ENCODE measurements around the gene PDE4D.

Gene PDE4D

DNA sequence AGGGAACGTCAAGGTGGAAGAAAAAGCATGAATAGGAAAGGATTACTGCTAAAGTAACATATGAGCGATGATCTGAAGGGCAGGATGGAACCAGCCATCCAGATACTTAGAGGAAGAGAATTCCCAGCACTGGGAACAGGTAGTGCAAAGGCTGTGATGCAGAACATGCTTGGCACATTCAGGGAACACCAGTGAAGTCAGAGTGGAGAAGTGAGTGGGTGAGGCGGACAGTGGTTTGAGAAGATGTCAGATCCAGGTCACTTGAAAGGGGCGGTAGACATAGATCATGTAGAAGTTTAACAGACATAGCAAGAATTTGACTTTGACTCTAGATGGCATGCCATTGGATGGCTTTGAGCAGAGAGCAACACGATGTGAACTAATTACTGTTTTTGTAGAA lies 374.2 kb downstream of the PDE4D start:
- DNase-seq (ENCODE audit: low read depth in 2 of 2), result no peak

DNA sequence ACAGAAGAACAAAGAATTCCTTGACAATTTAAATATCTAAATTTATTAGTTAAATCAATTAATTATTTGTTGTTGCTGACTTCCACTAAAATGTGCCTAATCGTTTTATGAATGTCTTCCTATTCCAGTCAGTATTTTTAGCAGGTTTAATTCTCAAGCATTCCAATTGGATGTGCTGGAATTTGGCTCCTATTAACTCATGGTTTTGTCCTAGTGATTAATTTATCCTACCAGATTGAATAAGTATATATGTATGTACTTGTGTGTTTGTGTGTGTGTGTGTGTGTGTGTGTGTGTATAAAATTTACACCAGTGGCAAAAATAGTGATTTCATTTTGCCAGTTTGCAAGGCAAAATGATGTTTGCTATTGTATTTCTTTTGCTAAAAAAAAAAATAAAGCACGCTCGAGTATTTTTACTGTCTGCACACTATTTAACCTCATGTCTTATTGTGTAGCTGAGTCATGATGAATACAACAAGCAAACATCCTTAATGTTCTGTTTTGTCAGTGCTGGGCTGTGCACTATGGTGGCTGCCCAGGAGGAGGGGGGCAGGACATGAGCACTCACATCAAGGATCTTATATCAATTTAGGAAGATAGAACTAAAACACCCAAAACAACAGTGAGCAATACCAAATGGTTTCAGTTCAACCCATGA lies 375.5 kb downstream of the PDE4D start:
- no peak for DNase-seq (ENCODE audit: low read depth in 2 of 2)

DNA sequence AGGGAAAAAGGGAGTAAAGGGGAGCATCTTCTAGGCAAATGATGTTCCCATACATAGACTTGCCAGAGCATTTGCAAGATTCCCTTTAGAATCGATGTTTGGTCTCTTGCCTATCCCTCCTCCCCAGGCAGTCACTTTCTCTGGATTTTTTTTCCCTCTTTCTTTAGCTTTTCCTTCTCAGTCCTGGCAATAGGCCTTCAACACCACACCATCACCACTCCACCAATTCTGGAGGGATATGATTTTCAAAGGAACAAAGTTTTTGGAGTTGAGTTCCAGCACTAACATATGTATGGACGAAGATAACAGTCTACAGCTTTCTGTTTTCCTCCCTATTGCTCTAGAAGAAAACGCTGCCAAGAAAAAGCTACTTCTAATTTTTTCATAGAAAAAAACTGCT lies 377.4 kb downstream of the PDE4D start:
- no peak for DNase-seq (ENCODE audit: low read depth in 2 of 2)

DNA sequence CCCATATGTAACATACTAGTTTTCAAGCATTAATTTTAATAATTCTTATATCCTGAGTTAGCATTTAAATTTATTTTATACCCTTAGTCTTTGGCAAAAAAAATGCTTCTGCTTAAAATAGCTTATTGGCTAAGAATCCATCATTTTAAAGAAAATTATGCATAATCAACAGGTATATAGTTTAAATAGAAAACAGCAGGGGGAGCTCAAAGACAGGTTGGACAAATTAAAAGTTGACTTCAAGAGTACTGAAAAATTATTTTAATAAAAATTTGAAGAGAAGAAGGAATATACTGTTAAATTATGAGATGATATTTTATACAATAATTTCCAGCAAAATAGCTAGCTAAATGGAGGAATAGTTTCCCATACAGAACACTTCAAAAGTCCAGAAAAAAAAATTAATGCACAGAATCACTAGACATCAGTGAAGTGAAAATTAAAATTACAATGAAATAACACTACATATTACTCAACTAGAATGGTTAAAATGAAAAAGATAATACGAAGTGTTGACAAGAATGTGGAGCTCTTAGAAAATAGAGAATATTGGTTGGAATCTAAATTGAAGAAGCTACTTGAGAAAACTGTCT lies 387.1 kb downstream of the PDE4D start:
- DNase-seq (ENCODE audit: low read depth in 2 of 2), result no peak

DNA sequence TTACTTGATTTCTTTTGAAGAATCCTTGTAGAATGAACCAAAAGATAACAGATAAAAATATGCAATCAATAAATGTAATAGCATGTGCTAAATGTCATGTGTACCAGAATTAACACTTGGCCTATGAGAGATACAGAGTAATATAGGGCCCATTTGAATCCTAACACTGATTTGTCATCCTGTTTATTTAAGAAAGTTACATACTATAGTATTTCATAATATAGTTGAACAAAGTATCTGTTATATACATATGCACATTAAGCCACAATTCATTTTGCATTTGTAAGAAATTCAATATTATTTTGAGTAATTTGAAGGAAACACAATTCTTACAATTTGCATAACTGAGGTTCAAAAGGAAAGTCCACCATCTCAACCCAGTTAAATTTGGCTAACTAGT lies 389.5 kb downstream of the PDE4D start:
- DNase-seq (ENCODE audit: low read depth in 2 of 2), result no peak

DNA sequence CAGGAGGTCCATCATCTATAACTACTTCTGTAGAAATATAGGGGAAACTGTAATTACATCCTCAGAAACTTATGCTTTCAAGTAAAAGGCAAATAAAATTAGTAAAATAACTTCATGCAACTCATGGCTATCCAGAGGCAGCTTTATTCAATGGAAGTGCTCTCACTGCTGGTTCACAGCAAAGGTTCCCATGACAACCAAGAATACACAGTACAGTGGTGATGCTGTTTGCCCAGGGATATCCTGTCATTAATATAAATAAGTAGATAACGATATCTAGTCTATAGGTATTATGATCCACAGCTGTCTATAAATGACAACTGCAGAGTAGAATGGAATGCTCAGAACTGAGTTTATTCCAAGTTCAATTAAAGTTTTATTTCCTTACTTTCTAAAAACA lies 390.3 kb downstream of the PDE4D start:
- no peak for DNase-seq (ENCODE audit: low read depth in 2 of 2)

DNA sequence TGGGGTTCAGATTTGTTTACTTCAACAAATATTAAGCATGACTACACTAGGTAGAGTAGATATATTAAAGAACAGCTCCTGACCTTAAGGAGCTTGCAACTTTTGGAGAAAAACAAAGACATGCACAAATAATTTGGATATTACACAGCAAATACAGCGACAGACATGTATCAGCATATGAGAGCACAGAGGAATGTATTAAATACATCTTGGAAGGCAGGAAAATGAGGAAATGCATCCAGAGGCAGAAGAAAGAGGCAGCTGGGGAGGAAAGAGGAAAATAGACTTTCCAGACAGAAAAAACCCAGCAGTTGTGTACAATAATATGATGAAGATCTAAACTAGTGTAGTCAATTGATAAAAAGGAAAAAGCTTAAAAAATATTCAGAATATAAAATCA lies 392.2 kb downstream of the PDE4D start:
- DNase-seq (ENCODE audit: low read depth in 2 of 2), result no peak

DNA sequence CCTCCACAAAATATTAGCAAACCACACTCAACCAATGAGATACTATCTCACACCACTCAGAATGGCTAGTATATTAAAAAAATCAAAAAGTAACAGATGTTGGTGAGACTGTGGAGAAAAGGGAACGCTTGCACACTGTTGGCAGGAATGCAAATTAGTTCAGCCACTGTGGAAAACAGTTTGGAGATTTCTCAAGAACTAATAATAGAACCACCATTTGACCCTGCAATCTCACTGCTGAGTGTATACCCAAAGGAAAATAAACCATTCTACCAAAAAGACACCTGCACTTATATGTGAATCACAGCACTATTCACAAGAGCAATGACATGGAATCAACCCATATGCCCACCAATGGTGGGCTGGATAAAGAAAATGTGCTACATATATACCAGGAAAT lies 393.5 kb downstream of the PDE4D start:
- DNase-seq (ENCODE audit: low read depth in 2 of 2), result no peak

DNA sequence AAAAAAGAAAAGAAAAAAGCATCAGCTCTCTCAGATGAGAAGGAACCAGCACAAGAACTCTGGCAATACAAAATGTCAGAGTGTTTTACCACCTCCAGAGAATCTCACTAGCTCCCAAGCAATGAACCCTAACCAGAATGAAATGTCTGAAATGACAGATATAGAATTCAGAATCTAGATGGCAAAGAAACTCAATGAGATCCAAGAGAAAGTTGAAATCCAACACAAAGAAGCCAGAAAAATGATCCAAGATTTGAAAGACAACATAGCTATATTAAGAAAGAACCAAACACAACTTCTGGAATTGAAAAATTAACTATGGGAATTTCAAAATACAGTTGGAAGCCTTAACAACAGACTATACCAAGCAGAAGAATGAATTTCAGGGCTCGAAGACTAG lies 396.3 kb downstream of the PDE4D start:
- DNase-seq (ENCODE audit: low read depth in 2 of 2), result no peak

DNA sequence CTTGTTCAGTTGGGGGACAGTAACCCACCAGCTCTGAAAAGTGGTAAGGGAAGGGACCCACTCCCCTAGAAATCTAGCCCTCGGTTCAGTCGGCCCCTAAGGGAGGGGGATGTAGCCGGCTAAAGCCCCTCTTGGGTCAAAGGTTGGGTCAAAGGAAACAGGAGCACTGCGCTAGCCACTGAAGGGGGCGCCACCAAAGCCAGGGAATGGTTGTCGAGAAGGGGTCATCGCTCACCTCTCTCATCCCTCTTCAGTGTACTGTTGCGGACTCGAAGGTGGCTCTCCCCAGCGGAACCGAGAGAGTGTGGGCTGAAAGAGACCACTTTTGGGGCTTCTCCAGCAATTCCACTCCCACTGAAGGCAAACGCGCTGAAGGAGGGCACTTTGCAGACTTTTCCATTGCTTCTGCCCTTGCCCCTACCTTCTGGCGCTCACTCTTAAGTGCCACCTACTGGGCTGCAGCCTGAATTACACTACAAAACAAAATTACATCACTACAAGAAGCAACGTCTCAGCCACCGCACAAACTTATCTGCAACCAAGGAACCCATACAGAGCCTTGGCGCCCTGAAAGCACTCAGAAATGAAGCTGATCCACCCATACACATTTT lies 396.9 kb downstream of the PDE4D start:
- no peak for DNase-seq (ENCODE audit: low read depth in 2 of 2)

DNA sequence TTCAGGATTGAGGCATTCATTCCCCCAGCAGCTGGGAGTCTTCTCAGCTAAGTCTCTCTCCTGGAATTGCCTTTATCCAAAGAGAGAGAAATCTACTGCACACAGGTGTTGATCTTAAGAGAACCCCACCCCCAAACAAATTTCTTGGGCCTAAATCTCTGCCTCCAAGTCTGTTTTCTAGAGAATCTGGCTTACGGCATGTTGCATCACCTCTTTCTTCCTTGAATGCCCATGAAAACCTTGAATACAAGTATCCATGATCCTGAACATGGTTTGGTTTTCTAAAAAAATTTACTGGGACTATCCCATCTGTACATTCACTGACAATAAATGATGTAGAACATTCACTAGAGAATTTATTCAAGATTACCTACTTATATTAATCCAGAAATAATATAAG lies 401.6 kb downstream of the PDE4D start:
- no peak for DNase-seq (ENCODE audit: low read depth in 2 of 2)

DNA sequence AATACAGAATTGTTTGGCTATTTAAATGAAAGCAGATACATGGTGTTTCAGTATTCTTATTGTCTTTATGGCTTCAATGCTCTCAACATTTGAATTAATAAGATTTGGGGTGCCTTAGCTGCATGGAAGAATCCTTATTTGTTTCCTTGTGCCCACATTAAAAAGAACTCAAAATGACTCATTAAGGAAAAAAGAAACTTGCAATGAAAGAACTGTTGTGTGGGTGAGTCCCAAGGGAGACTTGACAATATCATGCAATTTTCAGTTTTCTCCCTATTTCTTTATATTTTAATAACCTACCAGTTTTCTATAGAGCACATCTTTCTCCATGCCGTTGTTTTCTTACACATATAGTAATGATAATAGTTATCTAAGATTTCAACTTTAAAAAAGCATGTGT lies 404.0 kb downstream of the PDE4D start:
- no peak for DNase-seq (ENCODE audit: low read depth in 2 of 2)

DNA sequence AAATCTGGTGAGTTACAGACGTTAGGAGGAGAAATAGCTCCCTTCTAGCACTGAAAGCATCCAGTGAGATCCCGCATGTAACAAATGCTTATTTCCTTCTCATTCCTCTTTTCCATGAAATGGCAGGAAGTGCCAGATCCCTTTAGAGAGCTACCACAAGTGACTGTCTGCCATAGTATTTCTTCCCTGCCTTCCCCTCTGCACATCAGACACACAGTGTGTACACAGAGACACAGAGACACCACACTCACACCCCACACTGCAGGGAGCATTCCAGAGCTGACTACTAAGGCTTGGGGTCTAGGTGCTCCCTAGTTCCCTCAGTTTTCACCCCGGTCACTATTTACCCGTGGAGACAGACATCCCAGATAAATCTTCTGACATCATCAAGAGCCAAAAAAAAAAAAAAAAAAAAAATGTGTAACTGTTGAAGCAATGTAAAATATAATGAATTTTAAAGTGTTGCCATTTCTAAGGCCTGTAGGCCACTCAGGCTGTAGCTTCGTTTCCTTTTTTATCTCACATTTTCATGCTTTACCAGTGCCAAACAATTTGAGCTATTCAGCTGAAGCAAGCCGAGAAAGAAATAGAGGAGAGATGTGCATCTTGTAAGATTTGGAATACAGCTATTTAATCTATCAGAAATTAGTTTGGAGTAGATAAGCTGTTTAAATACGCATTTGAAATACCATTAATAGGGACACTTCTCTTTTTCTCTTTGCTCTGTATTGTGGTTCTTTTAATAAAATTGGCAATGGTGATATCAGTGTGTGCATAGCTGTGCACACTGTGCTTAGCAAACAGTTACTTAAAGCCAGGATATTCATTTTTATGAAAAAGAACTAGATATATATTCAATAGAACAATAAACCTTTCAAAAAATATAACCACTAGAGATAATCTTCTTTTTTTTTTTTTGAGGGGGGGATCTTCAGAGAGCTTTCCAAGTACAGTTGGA lies 405.5 kb downstream of the PDE4D start:
- no peak for DNase-seq (ENCODE audit: low read depth in 2 of 2)

DNA sequence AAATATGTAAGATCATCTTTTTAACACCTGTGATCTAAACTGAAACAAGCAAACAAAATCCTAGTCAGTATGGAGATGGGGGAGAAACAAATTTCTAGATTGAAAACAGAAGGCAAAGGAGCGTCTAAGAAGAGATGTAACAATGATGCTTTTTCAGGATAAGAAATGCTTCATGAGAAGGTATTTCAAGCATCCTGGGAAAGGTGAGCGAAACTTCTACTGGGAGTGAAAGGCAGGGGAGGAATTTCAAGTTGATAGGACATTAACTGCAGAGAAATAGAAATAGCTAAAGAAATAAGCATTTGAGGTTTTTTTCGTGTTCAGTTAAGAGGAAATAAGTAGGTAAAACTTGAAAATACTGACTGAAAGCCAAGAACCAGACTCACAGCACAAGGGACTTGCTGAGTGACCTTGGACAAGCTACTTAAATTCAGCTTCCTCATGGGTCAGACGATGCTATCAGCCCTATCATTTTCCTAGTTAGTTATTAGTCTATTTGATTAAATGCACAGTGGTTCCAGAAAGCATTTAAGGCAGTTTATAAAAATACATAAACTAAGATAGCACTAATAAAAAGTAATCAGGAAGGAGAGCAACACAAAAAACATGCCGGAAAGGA lies 406.3 kb downstream of the PDE4D start:
- DNase-seq (ENCODE audit: low read depth in 2 of 2), result no peak

DNA sequence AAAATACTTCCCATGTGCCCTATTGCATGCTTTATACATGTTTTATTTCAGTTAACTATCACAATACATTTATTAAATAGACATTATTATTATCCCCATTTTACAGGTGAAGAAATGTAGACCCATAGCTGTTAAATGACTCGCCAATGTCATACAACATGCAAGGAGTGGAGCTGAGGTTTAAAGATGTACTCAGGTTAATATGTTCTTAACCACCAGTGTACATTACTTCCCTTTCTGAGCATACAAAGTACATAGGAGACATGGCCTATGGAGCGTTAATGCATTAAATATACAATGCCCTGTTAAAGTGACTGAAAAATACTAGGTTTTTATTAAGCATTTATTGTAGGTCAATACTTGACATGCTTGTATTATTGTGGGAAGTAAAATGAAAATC lies 407.0 kb downstream of the PDE4D start:
- DNase-seq (ENCODE audit: low read depth in 2 of 2), result no peak

DNA sequence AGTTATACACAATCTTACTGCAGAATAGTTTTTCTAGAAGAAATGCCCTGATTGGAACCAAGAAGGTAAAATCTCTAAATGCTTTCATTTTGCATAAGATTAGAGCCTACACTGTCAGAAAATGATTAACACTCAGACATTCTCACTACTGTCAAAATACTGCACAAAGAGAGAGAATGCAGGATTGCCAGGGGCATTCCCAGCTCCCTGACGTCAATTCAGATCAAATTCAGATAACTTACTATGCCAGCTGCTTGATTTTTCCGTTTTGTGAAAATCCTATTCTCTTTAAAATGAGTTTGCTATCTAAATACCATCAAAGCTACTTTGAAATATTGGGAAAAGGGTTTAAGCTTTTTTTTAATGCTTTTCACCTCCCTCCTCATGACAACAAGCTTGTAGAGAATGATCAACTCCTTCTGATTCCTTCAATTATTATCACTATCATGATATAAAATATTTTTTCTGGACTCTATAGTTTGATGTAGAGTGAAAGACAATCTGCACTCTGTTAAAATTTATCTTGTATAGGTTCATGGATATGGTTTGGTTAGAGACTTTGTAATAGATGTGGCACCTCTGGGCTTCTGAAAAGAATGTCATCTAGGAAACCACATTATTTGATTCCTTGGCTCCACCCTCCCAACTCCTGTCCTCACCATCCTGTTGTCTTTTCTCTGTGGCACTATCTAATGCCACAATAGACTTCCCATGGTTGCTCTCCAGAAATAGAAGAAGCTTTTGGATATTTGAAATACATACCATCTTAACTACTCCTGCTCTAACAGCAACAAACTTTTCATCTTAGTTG lies 407.7 kb downstream of the PDE4D start:
- no peak for DNase-seq (ENCODE audit: low read depth in 2 of 2)

DNA sequence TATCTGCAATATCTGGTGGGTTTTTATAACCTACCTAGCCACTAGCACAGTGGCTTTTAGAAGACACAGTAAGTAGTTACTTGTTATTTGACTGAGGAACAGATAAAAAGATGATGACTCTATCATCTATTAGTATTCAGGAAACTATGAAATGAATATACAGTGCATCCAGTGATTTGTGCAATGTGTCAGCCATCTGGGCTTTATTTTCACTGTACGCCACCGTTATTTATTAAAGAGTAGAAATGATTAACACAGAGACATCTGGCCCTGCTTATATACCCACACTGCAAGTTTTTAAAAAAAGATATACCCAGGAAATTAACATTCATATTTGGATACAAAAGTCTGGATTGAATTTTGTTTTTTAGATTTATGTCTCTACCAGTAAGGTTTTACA lies 408.4 kb downstream of the PDE4D start:
- no peak for DNase-seq (ENCODE audit: low read depth in 2 of 2)

DNA sequence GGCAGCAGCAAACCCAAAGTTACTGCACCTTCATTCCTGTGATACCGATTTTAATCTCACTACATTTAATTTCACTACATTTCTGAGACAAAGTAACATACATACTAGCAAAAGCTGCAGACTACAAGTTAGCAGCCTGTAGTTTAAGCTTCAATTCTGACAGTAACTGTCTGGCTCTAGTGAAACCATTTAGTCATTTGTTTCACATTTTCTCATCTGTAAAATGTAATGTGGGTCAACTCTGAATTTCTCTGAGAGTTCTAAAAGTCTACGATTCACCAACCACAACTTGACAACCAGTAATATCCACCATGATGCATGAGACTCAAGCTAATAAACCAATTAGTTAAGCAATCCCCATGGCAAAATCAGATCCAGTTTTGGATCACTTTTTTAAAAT lies 408.9 kb downstream of the PDE4D start:
- DNase-seq (ENCODE audit: low read depth in 2 of 2), result no peak

DNA sequence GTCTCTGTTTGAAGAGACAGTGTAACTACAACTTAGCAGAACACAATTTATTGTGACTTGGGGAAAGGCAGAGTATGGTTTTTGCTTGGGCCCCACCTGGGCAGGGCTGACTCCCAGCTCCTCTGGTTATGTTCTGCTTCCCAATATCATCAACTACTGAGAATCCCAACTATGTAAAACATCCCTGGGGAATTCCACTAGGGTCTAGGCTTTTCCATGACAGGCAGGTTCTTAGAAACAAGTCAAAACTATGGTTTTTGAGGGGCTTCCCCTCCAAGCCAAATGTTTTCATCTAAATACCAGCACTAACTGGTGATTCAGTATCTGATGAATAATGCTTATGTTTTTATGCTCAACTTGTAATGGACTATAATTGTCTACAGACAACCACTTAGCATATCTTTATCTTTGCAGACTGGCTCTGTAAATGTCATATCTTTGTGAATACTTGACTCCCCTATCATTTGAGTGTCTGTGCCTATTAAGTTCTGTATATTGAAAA lies 409.5 kb downstream of the PDE4D start:
- no peak for DNase-seq (ENCODE audit: low read depth in 2 of 2)

DNA sequence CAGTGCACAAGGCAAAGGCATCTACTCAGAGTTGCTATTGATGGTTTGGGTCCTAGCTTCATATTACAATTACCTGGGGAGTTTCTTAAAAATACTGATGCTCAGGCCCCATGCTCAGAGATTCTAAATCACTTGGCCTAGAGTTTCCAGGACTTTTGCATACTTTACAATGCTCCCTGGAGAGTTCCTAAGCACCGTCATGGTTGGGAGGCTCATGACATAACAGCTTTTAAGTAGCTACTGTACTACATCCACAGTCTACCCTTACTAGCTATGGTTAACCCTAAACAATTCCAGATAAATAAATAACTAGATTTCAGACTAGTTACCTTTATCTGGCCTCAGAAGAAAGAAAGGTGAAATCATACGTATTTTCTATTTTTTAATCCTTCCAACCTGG lies 414.4 kb downstream of the PDE4D start:
- DNase-seq (ENCODE audit: low read depth in 2 of 2), result no peak

DNA sequence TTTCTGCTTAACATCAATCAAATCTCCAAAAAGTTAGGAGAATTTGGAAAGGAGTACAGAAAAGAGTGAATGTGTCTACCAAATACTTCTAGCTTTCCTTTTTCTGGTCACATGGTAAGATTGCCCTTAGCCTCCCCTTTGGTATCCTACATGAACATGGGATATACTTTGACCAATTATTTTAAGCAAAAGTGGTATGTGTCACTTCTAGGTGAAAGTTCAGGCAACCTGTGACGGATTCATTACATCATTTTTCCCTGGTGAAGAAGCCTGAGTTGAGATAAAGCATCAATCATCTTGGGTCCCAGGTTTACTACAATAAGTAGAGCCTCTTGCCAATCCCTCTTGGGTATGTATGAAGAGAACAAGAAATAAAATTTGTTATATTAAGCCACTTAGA lies 419.2 kb downstream of the PDE4D start:
- DNase-seq (ENCODE audit: low read depth in 2 of 2), result no peak

Measured in stimulated activated CD8-positive, alpha-beta memory T cell treated with anti-CD3 and anti-CD28 coated beads, Interleukin-2, amount 100 ng/mL, for 1 hour (primary cell).